Measurements from ENCODE around the gene NEK10.
A peak's percentile ranks its signal among the peaks of the same experiment; 100 is the strongest.

Gene NEK10

GRCh38 chr3:27244374-27244773 lies 124.8 kb downstream of the NEK10 start:
- no peak for DNase-seq (ENCODE audit: low read depth, low spot score)

GRCh38 chr3:27239951-27240350 lies 129.2 kb downstream of the NEK10 start:
- no peak for DNase-seq (ENCODE audit: low read depth, low spot score)

GRCh38 chr3:27228805-27229204 lies 140.4 kb downstream of the NEK10 start:
- DNase-seq (ENCODE audit: low read depth, low spot score), result peak; percentile 68

GRCh38 chr3:27224197-27224596 lies 145.0 kb downstream of the NEK10 start:
- no peak for DNase-seq (ENCODE audit: low read depth, low spot score)

- DNase-seq (ENCODE audit: low read depth, low spot score), result no peak
Measured at GRCh38 chr3:27221264-27221932, 147.8 kb downstream of the NEK10 start.

- DNase-seq (ENCODE audit: low read depth, low spot score), result no peak
Measured at GRCh38 chr3:27220166-27220565, 149.0 kb downstream of the NEK10 start.

GRCh38 chr3:27219127-27219845 lies 149.9 kb downstream of the NEK10 start:
- no peak for DNase-seq (ENCODE audit: low read depth, low spot score)

- no peak for DNase-seq (ENCODE audit: low read depth, low spot score)
Measured at GRCh38 chr3:27216955-27217552, 152.1 kb downstream of the NEK10 start.

- DNase-seq (ENCODE audit: low read depth, low spot score), result no peak
Measured at GRCh38 chr3:27216295-27216855, 152.8 kb downstream of the NEK10 start.

GRCh38 chr3:27213450-27213849 lies 155.7 kb downstream of the NEK10 start:
- DNase-seq (ENCODE audit: low read depth, low spot score), result peak; percentile 70

- no peak for DNase-seq (ENCODE audit: low read depth, low spot score)
Measured at GRCh38 chr3:27209617-27210264, 159.4 kb downstream of the NEK10 start.

GRCh38 chr3:27208961-27209616 lies 160.1 kb downstream of the NEK10 start:
- no peak for DNase-seq (ENCODE audit: low read depth, low spot score)

GRCh38 chr3:27202959-27203358 lies 166.2 kb downstream of the NEK10 start:
- DNase-seq (ENCODE audit: low read depth, low spot score), result no peak

GRCh38 chr3:27201492-27201891 lies 167.7 kb downstream of the NEK10 start:
- no peak for DNase-seq (ENCODE audit: low read depth, low spot score)

- DNase-seq (ENCODE audit: low read depth, low spot score), result no peak
Measured at GRCh38 chr3:27200721-27201489, 168.3 kb downstream of the NEK10 start.

GRCh38 chr3:27194861-27195483 lies 174.2 kb downstream of the NEK10 start:
- no peak for DNase-seq (ENCODE audit: low read depth, low spot score)

- no peak for DNase-seq (ENCODE audit: low read depth, low spot score)
Measured at GRCh38 chr3:27193056-27193455, 176.1 kb downstream of the NEK10 start.

- DNase-seq (ENCODE audit: low read depth, low spot score), result no peak
Measured at GRCh38 chr3:27186013-27186412, 183.2 kb downstream of the NEK10 start.

- no peak for DNase-seq (ENCODE audit: low read depth, low spot score)
Measured at GRCh38 chr3:27185231-27185989, 183.8 kb downstream of the NEK10 start.

GRCh38 chr3:27184261-27184660 lies 184.9 kb downstream of the NEK10 start:
- no peak for DNase-seq (ENCODE audit: low read depth, low spot score)
